SU-DHL-6 (cell line): ENCODE results near the gene TMEM138.

ENCODE experiments used
- H2AFZ ChIP-seq: fragments of 200-600 bp; sonication (generic); 2 replicates; pipeline ENCODE4 v1.6.1; 2014; ENCODE audit warnings: low read depth, mild to moderate bottlenecking, moderate library complexity, mixed read lengths, antibody characterized with exemption, low read length; ENCODE audit not compliant: severe bottlenecking
- H3F3A ChIP-seq: fragments of 200-600 bp; shearing (Covaris generic); 2 replicates; pipeline ENCODE4 v1.6.0; 2016; ENCODE audit warnings: antibody characterized with exemption, mild to moderate bottlenecking; ENCODE audit not compliant: insufficient read depth
- H3K27ac ChIP-seq: fragments of 200-600 bp; sonication (generic); 2 replicates; pipeline ENCODE4 v1.5.1; 2016; ENCODE audit warnings: low read depth, mild to moderate bottlenecking, low read length, moderate library complexity, mixed read lengths
- H3K27me3 ChIP-seq: fragments of 200-600 bp; sonication (generic), shearing (Covaris generic); 2 replicates; pipeline ENCODE4 v1.6.0; 2014; ENCODE audit warnings: mild to moderate bottlenecking, low read length
- H3K36me3 ChIP-seq: fragments of 200-600 bp; sonication (generic); 2 replicates; pipeline ENCODE4 v1.6.1; 2014; ENCODE audit warnings: mild to moderate bottlenecking, low read length, mixed read lengths
- H3K4me2 ChIP-seq: fragments of 300-600, 200-600 bp; shearing (Covaris generic), sonication (generic); 2 replicates; pipeline ENCODE4 v1.6.0; 2014; ENCODE audit warnings: low read length, low read depth, mild to moderate bottlenecking; ENCODE audit not compliant: poor library complexity, severe bottlenecking
- H3K4me3 ChIP-seq: fragments of 200-600 bp; sonication (generic); 2 replicates; pipeline ENCODE4 v1.5.1; 2014; ENCODE audit warnings: antibody characterized with exemption, low read length, mild to moderate bottlenecking, mixed read lengths; ENCODE audit not compliant: insufficient read depth, poor library complexity, severe bottlenecking
- H3K79me2 ChIP-seq: fragments of 200-600 bp; sonication (generic); 2 replicates; pipeline ENCODE4 v1.6.1; 2014; ENCODE audit warnings: mild to moderate bottlenecking, low read length, moderate library complexity; ENCODE audit not compliant: insufficient read depth
- H3K9ac ChIP-seq: fragments of 200-600 bp; sonication (generic); 2 replicates; pipeline ENCODE4 v1.7.0; 2014; ENCODE audit warnings: mild to moderate bottlenecking, low read length
- H3K9me2 ChIP-seq: fragments of 200-600 bp; sonication (generic); replicated peaks from 2 replicates; pipeline ENCODE4 v1.6.1; 2014; ENCODE audit warnings: low read length; ENCODE audit not compliant: insufficient read depth
- H3K9me3 ChIP-seq: fragments of 200-600 bp; sonication (generic); 2 replicates; pipeline ENCODE4 v1.6.1; 2014; ENCODE audit warnings: low read length, mixed read lengths; ENCODE audit not compliant: insufficient read depth
- H4K20me1 ChIP-seq: fragments of 200-600 bp; sonication (generic); 2 replicates; pipeline ENCODE4 v1.6.1; 2014; ENCODE audit warnings: low read depth, mild to moderate bottlenecking, antibody characterized with exemption, low read length, moderate library complexity, mixed read lengths
- EZH2phosphoT487 ChIP-seq: fragments of 200-600 bp; sonication (generic), shearing (Covaris generic); conservative IDR thresholded peaks from 2 replicates; pipeline ENCODE4 v1.6.1; 2018; ENCODE audit warnings: mild to moderate bottlenecking, antibody characterized with exemption, low read length, moderate library complexity, mixed read lengths
- TF ChIP-seq, protein P1 (sequence below): fragments of 200-600 bp; sonication (generic); IDR thresholded peaks from one replicate; pipeline ENCODE4 v1.5.1; 2017; ENCODE audit warnings: antibody characterized with exemption, mild to moderate bottlenecking, low read length, moderate library complexity; ENCODE audit not compliant: insufficient read depth, poor library complexity, severe bottlenecking

The TMEM138 gene

DNA sequence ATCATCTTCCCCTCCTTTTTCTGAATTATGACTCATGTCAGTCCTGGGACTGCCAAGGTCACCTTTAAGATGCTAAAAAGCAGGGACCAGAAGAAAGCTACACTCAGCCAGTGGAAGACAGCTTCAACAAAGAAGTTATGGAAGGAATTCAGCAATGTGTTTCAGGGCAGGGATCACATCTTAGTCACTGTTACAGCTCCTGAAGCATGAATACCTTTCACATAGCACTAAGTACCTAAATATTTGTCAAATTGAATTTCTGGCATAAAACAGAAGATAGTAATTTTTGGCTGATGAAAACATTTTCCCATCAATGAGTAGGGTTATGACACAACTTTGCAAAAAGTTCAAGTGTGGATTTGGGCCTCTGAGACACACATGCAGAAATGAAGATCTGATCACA, 34.5 kb upstream of the TMEM138 start:
- no peak overlapping the region for H2AFZ ChIP-seq
- no peak overlapping the region for H3K27ac ChIP-seq
- no peaks in the 10 kb centered on the region for H3K9me2 ChIP-seq
- H4K20me1 ChIP-seq: peaks cover 17% of the 10 kb centered on the region; the same call in 1 of the 2 replicates
- no peaks in the 10 kb centered on the region for H3K9me3 ChIP-seq
- H3K79me2 ChIP-seq: peaks cover 52% of the 10 kb centered on the region
- no peaks in the 10 kb centered on the region for H3F3A ChIP-seq
- H3K27me3 ChIP-seq: no peaks in the 10 kb centered on the region
- no peak overlapping the region for H3K4me2 ChIP-seq
- peaks cover 26% of the 10 kb centered on the region for H3K36me3 ChIP-seq
- no peak overlapping the region for H3K4me3 ChIP-seq
- no peak overlapping the region for H3K9ac ChIP-seq
- TF ChIP-seq EZH2phosphoT487: no peak
- TF ChIP-seq, protein P1, sequence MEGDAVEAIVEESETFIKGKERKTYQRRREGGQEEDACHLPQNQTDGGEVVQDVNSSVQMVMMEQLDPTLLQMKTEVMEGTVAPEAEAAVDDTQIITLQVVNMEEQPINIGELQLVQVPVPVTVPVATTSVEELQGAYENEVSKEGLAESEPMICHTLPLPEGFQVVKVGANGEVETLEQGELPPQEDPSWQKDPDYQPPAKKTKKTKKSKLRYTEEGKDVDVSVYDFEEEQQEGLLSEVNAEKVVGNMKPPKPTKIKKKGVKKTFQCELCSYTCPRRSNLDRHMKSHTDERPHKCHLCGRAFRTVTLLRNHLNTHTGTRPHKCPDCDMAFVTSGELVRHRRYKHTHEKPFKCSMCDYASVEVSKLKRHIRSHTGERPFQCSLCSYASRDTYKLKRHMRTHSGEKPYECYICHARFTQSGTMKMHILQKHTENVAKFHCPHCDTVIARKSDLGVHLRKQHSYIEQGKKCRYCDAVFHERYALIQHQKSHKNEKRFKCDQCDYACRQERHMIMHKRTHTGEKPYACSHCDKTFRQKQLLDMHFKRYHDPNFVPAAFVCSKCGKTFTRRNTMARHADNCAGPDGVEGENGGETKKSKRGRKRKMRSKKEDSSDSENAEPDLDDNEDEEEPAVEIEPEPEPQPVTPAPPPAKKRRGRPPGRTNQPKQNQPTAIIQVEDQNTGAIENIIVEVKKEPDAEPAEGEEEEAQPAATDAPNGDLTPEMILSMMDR: no peak

GRCh38 chr11:61328351-61328750, 33.8 kb upstream of the TMEM138 start:
- no peak for TF ChIP-seq EZH2phosphoT487
- TF ChIP-seq, protein P1: no peak
- Histone ChIP-seq H3K9me2 (no peaks in the 10 kb centered on the region), H3K4me3 (no peak overlapping the region), H3K9me3 (no peaks in the 10 kb centered on the region), H3K79me2 (peaks cover 54% of the 10 kb centered on the region), H2AFZ (no peak overlapping the region), H3K9ac (no peak overlapping the region), H3K4me2 (no peak overlapping the region), H3K36me3 (peaks cover 19% of the 10 kb centered on the region), H4K20me1 (peaks cover 17% of the 10 kb centered on the region; the same call in 1 of the 2 replicates), H3K27me3 (no peaks in the 10 kb centered on the region), H3K27ac (no peak overlapping the region), H3F3A (0 out of 2 replicates have a peak, but pooled peaks cover under 1% of the 10 kb centered on the region)

GRCh38 chr11:61329871-61330270, 32.3 kb upstream of the TMEM138 start:
- Histone ChIP-seq H3K79me2 (peaks cover 54% of the 10 kb centered on the region), H2AFZ (no peak overlapping the region), H3K27ac (no peak overlapping the region), H3K9ac (no peak overlapping the region), H3K4me2 (no peak overlapping the region), H3K9me2 (no peaks in the 10 kb centered on the region), H3K9me3 (no peaks in the 10 kb centered on the region), H3K4me3 (no peak overlapping the region), H4K20me1 (peaks cover 17% of the 10 kb centered on the region; the same call in 1 of the 2 replicates), H3K36me3 (peaks cover 13% of the 10 kb centered on the region; the same call in 1 of the 2 replicates), H3K27me3 (no peaks in the 10 kb centered on the region), H3F3A (peaks cover 15% of the 10 kb centered on the region)
- TF ChIP-seq, protein P1: no peak
- no peak for TF ChIP-seq EZH2phosphoT487
